H1 (cell line): Measurements from ENCODE around the gene C1orf210. TPM values are rescaled to one million over a fixed set of nuclear protein-coding genes. Genes with fewer than 3 reads are reported as not detected.
A peak's percentile ranks its signal among the peaks of the same experiment; 100 is the strongest.

Experiments used
- CTCF ChIA-PET: fragments of 300-600 bp; sonication (Branson Sonifier 250); formaldehyde crosslinking; loops from one replicate; lab custom pipeline; 2021; ENCODE audit not compliant: partially characterized antibody; lab: Charles Lee
- POLR2A ChIA-PET: fragments of 300-600 bp; sonication (Branson Sonifier 250); formaldehyde crosslinking; loops from one replicate; lab custom pipeline; 2021; ENCODE audit warnings: inconsistent platforms; ENCODE audit not compliant: partially characterized antibody; lab: Charles Lee
- DNase-seq, 2 experiments: peaks; one replicate each; pipeline versions ENCODE4 v3.0.0 to v3.0.0-alpha.2; 2010 to 2022; ENCODE audit warnings: low spot score in 2 of 2, low read depth in 1 of 2, mixed read lengths in 1 of 2
- FAIRE-seq: peaks from 2 replicates; lab custom pipeline; 2011; peaks lifted over from hg19 to GRCh38; lab: Jason Lieb, UNC
- H2AFZ ChIP-seq: 2 replicates; pipeline ENCODE4 v1.8.1; 2012; ENCODE audit warnings: low read length, inconsistent platforms
- H2AK5ac ChIP-seq: 2 replicates; pipeline ENCODE4 v1.6.1; 2013; ENCODE audit warnings: low read depth, low read length
- H2BK120ac ChIP-seq: replicated peaks from 2 replicates; pipeline ENCODE3; 2013; ENCODE audit warnings: low read depth, low read length, inconsistent platforms
- H2BK12ac ChIP-seq: 2 replicates; pipeline ENCODE4 v1.6.1; 2013; ENCODE audit warnings: low read depth, low read length
- H2BK15ac ChIP-seq: 2 replicates; pipeline ENCODE4 v1.6.1; 2013; ENCODE audit warnings: low read length
- H2BK20ac ChIP-seq: 2 replicates; pipeline ENCODE4 v1.6.1; 2013; ENCODE audit warnings: low read length
- H2BK5ac ChIP-seq: 2 replicates; pipeline ENCODE4 v1.6.1; 2013; ENCODE audit warnings: low read depth, low read length
- H3K14ac ChIP-seq: 2 replicates; pipeline ENCODE4 v1.6.1; 2013; ENCODE audit warnings: inconsistent platforms; ENCODE audit not compliant: insufficient read length
- H3K18ac ChIP-seq: 2 replicates; pipeline ENCODE4 v1.6.1; 2013; ENCODE audit warnings: low read length; ENCODE audit errors: extremely low read depth
- H3K23ac ChIP-seq: 2 replicates; pipeline ENCODE4 v1.6.1; 2013; ENCODE audit warnings: inconsistent platforms; ENCODE audit not compliant: insufficient read length
- H3K23me2 ChIP-seq: 2 replicates; pipeline ENCODE4 v1.6.1; 2013; ENCODE audit warnings: low read depth, low read length
- H3K27ac ChIP-seq: 2 replicates; pipeline ENCODE4 v1.6.1; 2011; ENCODE audit warnings: low read depth, low read length, inconsistent platforms
- H3K27me3 ChIP-seq, 4 experiments: replicated peaks in 1 of 4; 1 replicate in 1 of 4; 2 replicates in 3 of 4; pipeline versions ENCODE4 v1.6.1 to v1.8.1; 2011 to 2013; ENCODE audit warnings: low read length in 3 of 4, mild to moderate bottlenecking in 3 of 4, inconsistent platforms in 2 of 4, mixed read lengths in 2 of 4, moderate library complexity in 1 of 4; ENCODE audit not compliant: control insufficient read depth in 3 of 4, insufficient read depth in 3 of 4; ENCODE audit errors: extremely low read depth in 1 of 4
- H3K36me3 ChIP-seq, 4 experiments: 2 replicates each; pipeline versions ENCODE4 v1.6.1 to v1.8.1; 2011 to 2013; ENCODE audit warnings: mild to moderate bottlenecking in 4 of 4, low read length in 3 of 4, moderate library complexity in 2 of 4, control low read depth in 1 of 4, inconsistent platforms in 1 of 4; ENCODE audit not compliant: insufficient read depth in 4 of 4, control insufficient read depth in 2 of 4
- H3K4ac ChIP-seq: replicated peaks from 2 replicates; pipeline ENCODE3; 2013; ENCODE audit warnings: low read length, low read depth, mixed read lengths, inconsistent platforms; ENCODE audit not compliant: insufficient read length
- H3K4me1 ChIP-seq, 4 experiments: replicated peaks in 1 of 4; 1 replicate in 1 of 4; 2 replicates in 3 of 4; pipeline versions ENCODE4 v1.6.1 to v1.8.1; 2011 to 2013; ENCODE audit warnings: low read length in 3 of 4, inconsistent platforms in 2 of 4, mixed read lengths in 1 of 4; ENCODE audit not compliant: insufficient read depth in 4 of 4, control insufficient read depth in 3 of 4
- H3K4me2 ChIP-seq, 2 experiments: 2 replicates each; pipeline versions ENCODE4 v1.6.1 to v1.8.1; 2011 to 2013; ENCODE audit warnings: low read depth in 2 of 2, low read length in 2 of 2, control low read depth in 1 of 2, inconsistent platforms in 1 of 2, mild to moderate bottlenecking in 1 of 2; ENCODE audit not compliant: insufficient read depth in 1 of 2
- H3K4me3 ChIP-seq, 4 experiments: fragments of 200-600, 300-600 bp in 1 of 4; sonication (generic), shearing (Covaris generic), sonication (Bioruptor Twin) in 1 of 4; 2 replicates each; pipeline versions ENCODE4 v1.5.1 to v1.8.1; 2011 to 2016; ENCODE audit warnings: low read length in 4 of 4, low read depth in 3 of 4, control low read depth in 2 of 4, inconsistent platforms in 2 of 4, mild to moderate bottlenecking in 2 of 4, mixed read lengths in 1 of 4, moderate library complexity in 1 of 4; ENCODE audit not compliant: insufficient read depth in 2 of 4; ENCODE audit errors: extremely low read depth in 1 of 4
- H3K56ac ChIP-seq: replicated peaks from 2 replicates; pipeline ENCODE3; 2013; ENCODE audit warnings: low read depth, mild to moderate bottlenecking, mixed read lengths, low read length, inconsistent platforms; ENCODE audit not compliant: insufficient read length
- H3K79me1 ChIP-seq: 2 replicates; pipeline ENCODE4 v1.6.1; 2013; ENCODE audit warnings: low read depth, low read length, control low read depth
- H3K79me2 ChIP-seq, 2 experiments: 2 replicates each; pipeline versions ENCODE4 v1.6.1 to v1.8.1; 2012 to 2013; ENCODE audit warnings: low read length in 2 of 2, mild to moderate bottlenecking in 2 of 2, inconsistent platforms in 1 of 2; ENCODE audit not compliant: insufficient read depth in 2 of 2, control insufficient read depth in 1 of 2
- H3K9ac ChIP-seq, 4 experiments: replicated peaks in 1 of 4; 1 replicate in 1 of 4; 2 replicates in 3 of 4; pipeline versions ENCODE4 v1.6.1 to v1.8.1; 2011 to 2013; ENCODE audit warnings: low read depth in 3 of 4, low read length in 3 of 4, control low read depth in 2 of 4, mild to moderate bottlenecking in 2 of 4, moderate library complexity in 2 of 4, inconsistent platforms in 1 of 4; ENCODE audit errors: extremely low read depth in 1 of 4
- H3K9me3 ChIP-seq, 2 experiments: 2 replicates each; pipeline versions ENCODE4 v1.6.1 to v1.8.1; 2012 to 2013; ENCODE audit warnings: mild to moderate bottlenecking in 2 of 2, moderate library complexity in 2 of 2, control low read depth in 1 of 2, inconsistent platforms in 1 of 2, low read depth in 1 of 2, low read length in 1 of 2, mixed read lengths in 1 of 2; ENCODE audit not compliant: insufficient read depth in 2 of 2
- H4K20me1 ChIP-seq, 2 experiments: replicated peaks in 1 of 2; 2 replicates each; pipeline versions ENCODE3 to v1.8.1; 2011 to 2013; ENCODE audit warnings: inconsistent platforms in 2 of 2, low read length in 2 of 2, mild to moderate bottlenecking in 1 of 2; ENCODE audit not compliant: insufficient read depth in 2 of 2, control insufficient read depth in 1 of 2
- H4K5ac ChIP-seq: 2 replicates; pipeline ENCODE4 v1.6.1; 2013; ENCODE audit warnings: low read length, low read depth, mixed read lengths, inconsistent platforms; ENCODE audit not compliant: insufficient read length
- H4K8ac ChIP-seq: 2 replicates; pipeline ENCODE4 v1.8.0; 2013; ENCODE audit warnings: mild to moderate bottlenecking, moderate library complexity, low read length, inconsistent platforms; ENCODE audit not compliant: insufficient read depth; ENCODE audit errors: extremely low read depth
- H4K91ac ChIP-seq: replicated peaks from 2 replicates; pipeline ENCODE3; 2013; ENCODE audit warnings: low read length, mixed read lengths, inconsistent platforms; ENCODE audit not compliant: insufficient read length
- BCL11A ChIP-seq, 2 experiments: IDR thresholded peaks; one replicate each; pipeline ENCODE4 v1.6.1; 2011; ENCODE audit warnings: low read depth in 2 of 2, low read length in 2 of 2, mild to moderate bottlenecking in 2 of 2
- CBX5 ChIP-seq: fragments of 300-800, 300-1000 bp; sonication (generic); IDR thresholded peaks from 2 replicates; pipeline ENCODE4 v1.7.1; 2016; ENCODE audit warnings: antibody characterized with exemption, low read length, low read depth
- CEBPB ChIP-seq: IDR thresholded peaks from 2 replicates; pipeline ENCODE4 v1.6.1; 2012; ENCODE audit warnings: low read depth, low read length
- EZH2 ChIP-seq: fragments of 200-600 bp; sonication (generic); IDR thresholded peaks from 2 replicates; pipeline ENCODE4 v1.7.1; 2012; ENCODE audit warnings: low read depth, mild to moderate bottlenecking, moderate library complexity, low read length, inconsistent platforms; ENCODE audit not compliant: severe bottlenecking
- GTF2F1 ChIP-seq: IDR thresholded peaks from 2 replicates; pipeline ENCODE4 v1.6.1; 2012; ENCODE audit warnings: low read depth, low read length, improper control_type of control experiment, borderline replicate concordance
- HDAC6 ChIP-seq: IDR thresholded peaks from one replicate; pipeline ENCODE4 v1.7.1; 2012; ENCODE audit warnings: low read depth, mild to moderate bottlenecking, inconsistent platforms, low read length, moderate library complexity
- NANOG ChIP-seq: IDR thresholded peaks from 2 replicates; pipeline ENCODE4 v1.6.1; 2011; ENCODE audit warnings: low read length, low read depth, mild to moderate bottlenecking, inconsistent platforms; ENCODE audit not compliant: insufficient read depth, poor library complexity, severe bottlenecking
- RBBP5 ChIP-seq: IDR thresholded peaks from 2 replicates; pipeline ENCODE4 v1.7.1; 2012; ENCODE audit warnings: low read depth, mild to moderate bottlenecking, inconsistent platforms, low read length, moderate library complexity, borderline replicate concordance
- SAP30 ChIP-seq: fragments of 300-600 bp; sonication (generic); IDR thresholded peaks from 2 replicates; pipeline ENCODE4 v1.7.1; 2012; ENCODE audit warnings: low read length, moderate library complexity, mild to moderate bottlenecking, inconsistent platforms; ENCODE audit not compliant: insufficient read depth, insufficient replicate concordance
- WGBS, 2 experiments: shearing (Covaris generic) in 1 of 2; methylation state at CpG; one replicate each; pipeline versions ENCODE4 v1.1.6 to v1.1.7; 2013 to 2015; ENCODE audit warnings: low lambda C conversion rate in 2 of 2, mixed read lengths in 2 of 2, inconsistent platforms in 1 of 2, low coverage in 1 of 2, missing lambda C conversion rate in 1 of 2; ENCODE audit not compliant: insufficient replicate concordance in 2 of 2, insufficient coverage in 1 of 2, insufficient read length in 1 of 2; ENCODE audit errors: extremely low coverage in 1 of 2, missing lambda C conversion rate in 1 of 2; 5-methylcytosine and 5-hydroxymethylcytosine counted together
- polyA plus RNA-seq, 7 experiments: library from polyadenylated mRNA; depleted of rRNA in 3 of 7; stranded (reverse) in 5 of 7; unstranded in 2 of 7; fragments of >200 nt in 5 of 7; fragments of 200-250 nt in 2 of 7; gene quantifications; 1 replicate in 5 of 7; 2 replicates in 1 of 7; 4 replicates in 1 of 7; pipeline versions ENCODE4 v1.2.1 to v1.2.3, GENCODE V29; 2011 to 2013; ENCODE audit warnings: missing spikeins in 2 of 7, mixed read lengths in 2 of 7
- total RNA-seq: library from RNA; stranded (reverse); fragmentation: NEBNext Ultra II Directional; extraction: Animal tissue kit (Norgen Biotek cat#: 25700); gene quantifications from 2 replicates; pipeline ENCODE4 v1.2.1, GENCODE V29; 2021

C1orf210 gene
- total and polyA plus RNA-seq, 2 of the 8 experiments (the other 6 are each of a cell fraction or from before 2014, with no cell fraction given), result 12.0 to 27.9 TPM

DNA sequence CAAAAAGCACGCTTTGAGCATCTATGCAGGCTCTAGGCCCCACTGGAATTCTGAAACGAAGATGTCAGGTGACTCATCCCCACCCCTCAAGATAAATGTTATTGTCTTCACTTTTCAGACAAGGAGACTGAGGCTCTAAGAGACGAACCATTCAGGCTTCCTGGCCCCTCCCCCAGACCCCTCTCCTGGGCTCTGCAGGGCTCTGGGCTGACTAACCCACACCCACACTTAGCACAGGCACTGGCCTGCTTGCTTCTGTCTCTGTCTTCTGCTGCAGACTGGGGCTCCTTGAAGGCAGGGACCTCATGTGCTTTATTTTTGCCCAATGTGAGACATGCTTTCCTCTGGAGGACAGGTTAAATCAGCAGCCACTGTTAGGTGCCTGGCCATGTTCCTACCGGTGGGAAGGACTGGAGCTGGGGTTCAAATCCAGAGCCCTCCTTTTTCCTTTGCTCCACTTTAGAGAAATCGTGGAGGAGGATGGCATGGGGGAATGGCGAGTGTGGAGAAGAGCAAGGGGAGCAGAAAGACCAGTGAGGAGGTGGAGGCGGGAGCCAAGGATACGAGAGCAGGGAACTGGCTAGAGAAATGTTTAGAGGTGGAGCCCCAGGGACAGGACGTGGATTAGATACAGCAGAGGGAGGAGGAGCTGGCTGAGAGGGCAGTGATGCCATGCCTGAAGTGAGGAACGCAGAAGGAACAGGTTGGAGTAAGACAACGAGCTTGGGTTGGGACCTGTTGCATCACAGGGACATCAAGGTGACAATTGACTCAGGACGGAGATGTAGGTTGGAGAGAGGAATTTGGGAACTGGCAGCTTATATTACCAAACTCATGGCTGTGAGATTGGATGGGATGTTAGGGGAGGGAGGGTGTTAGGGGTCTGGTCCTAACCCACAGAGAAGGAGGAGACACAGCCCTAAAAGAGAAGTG is 13.9 kb downstream of the C1orf210 start:
- 0 out of 4 replicates have a peak, but pooled peaks cover 0 to 3% of the 10 kb centered on the region in 2 experiments for H3K79me2 ChIP-seq
- H3K14ac ChIP-seq, result no peak overlapping the region
- H3K23me2 ChIP-seq, result peaks cover 5% of the 10 kb centered on the region; the same call in 1 of the 2 replicates
- DNase-seq, result no peak
- CTCF ChIA-PET, result interaction anchor here (1.0 to 2.0 kb wide), 3 partner anchors 10 to 14 kb away, joined by 4 to 12 read pairs (median 7); partner anchors contain the start of gene C1orf210
- H4K8ac ChIP-seq, result no peak overlapping the region
- 64% methylated on average over 12 of the region's 12 CpGs; no CpG with 5 or more reads in 1 of the 2 experiments for WGBS, 2 experiments
- H3K79me1 ChIP-seq, result peaks cover 3% of the 10 kb centered on the region
- peak overlapping the region; percentile 54 to 67 (median 60) for H3K4me3 ChIP-seq
- peaks cover 0 to 12% (median 5%) of the 10 kb centered on the region in 4 experiments; a peak in 5 of 7 replicates for H3K4me1 ChIP-seq
- H4K5ac ChIP-seq, result no peak overlapping the region
- peak overlapping the region; percentile 87; the same call in 1 of the 2 replicates for H2BK5ac ChIP-seq
- 0 out of 2 replicates have a peak overlapping the region, but pooled peaks have one; percentile 44 for H2AK5ac ChIP-seq
- H3K36me3 ChIP-seq, result peaks cover 2 to 12% (median 6%) of the 10 kb centered on the region in 4 experiments; a peak in 6 of 8 replicates
- peak overlapping the region; percentile 33; the same call in 1 of the 2 replicates for H3K18ac ChIP-seq
- H2BK15ac ChIP-seq, result no peak overlapping the region
- no peaks in the 10 kb centered on the region for H4K20me1 ChIP-seq
- peak overlapping the region in 3 of 4 experiments; percentile 9 to 84 (median 21); a peak in 3 of 7 replicates for H3K9ac ChIP-seq
- H2BK120ac ChIP-seq, result no peak overlapping the region
- no peak overlapping the region for H2AFZ ChIP-seq
- no peaks in the 10 kb centered on the region for H3K27me3 ChIP-seq
- no peak overlapping the region for H3K27ac ChIP-seq
- POLR2A ChIA-PET, result interaction anchor here (0.7 to 3.2 kb wide), 10 partner anchors 9 to 182 kb away, joined by 3 to 31 read pairs (median 4); partner anchors contain the start of genes C1orf210, CDC20 and HYI
- H3K23ac ChIP-seq, result no peak overlapping the region
- H3K4me2 ChIP-seq, result peak overlapping the region; percentile 80 to 94
- H3K4ac ChIP-seq, result no peak overlapping the region
- H3K56ac ChIP-seq, result no peak overlapping the region
- FAIRE-seq, result no peak
- H4K91ac ChIP-seq, result no peak overlapping the region
- H2BK20ac ChIP-seq, result no peak overlapping the region
- no peaks in the 10 kb centered on the region for H3K9me3 ChIP-seq
- peak overlapping the region; percentile 70; the same call in 1 of the 2 replicates for H2BK12ac ChIP-seq
- TF ChIP-seq SAP30, result no peak
- no peak for TF ChIP-seq GTF2F1
- TF ChIP-seq CEBPB, result no peak
- no peak for TF ChIP-seq CBX5
- TF ChIP-seq HDAC6, result no peak
- no peak for TF ChIP-seq NANOG
- no peak for TF ChIP-seq BCL11A (IDR thresholded peaks at IDR 0.05; ENCODE audit: low read depth in 2 of 2, low read length in 2 of 2)
- no peak for TF ChIP-seq RBBP5
- TF ChIP-seq EZH2, result no peak
